ENCODE data around the gene JMJD7.

Gene JMJD7

GRCh38 chr15:41848631-41849030 lies 20.7 kb downstream of the JMJD7 start:
- no peak for DNase-seq

GRCh38 chr15:41849204-41849603 lies 21.3 kb downstream of the JMJD7 start:
- no peak for DNase-seq

- no peak for DNase-seq
Observed at GRCh38 chr15:41849861-41850260, 22.0 kb downstream of the JMJD7 start.

GRCh38 chr15:41850482-41851166 lies 22.7 kb downstream of the JMJD7 start:
- no peak for DNase-seq

GRCh38 chr15:41851167-41851523 lies 23.3 kb downstream of the JMJD7 start:
- no peak for DNase-seq

GRCh38 chr15:41851755-41852370 lies 24.0 kb downstream of the JMJD7 start:
- no peak for DNase-seq

GRCh38 chr15:41852736-41853590 lies 25.1 kb downstream of the JMJD7 start:
- no peak for DNase-seq

GRCh38 chr15:41853831-41854230 lies 25.9 kb downstream of the JMJD7 start:
- no peak for DNase-seq

GRCh38 chr15:41854443-41854842 lies 26.6 kb downstream of the JMJD7 start:
- no peak for DNase-seq

GRCh38 chr15:41855261-41855961 lies 27.5 kb downstream of the JMJD7 start:
- DNase-seq: no peak

- DNase-seq: no peak
Observed at GRCh38 chr15:41856262-41856661, 28.4 kb downstream of the JMJD7 start.

- no peak for DNase-seq
Observed at GRCh38 chr15:41856716-41857115, 28.8 kb downstream of the JMJD7 start.

- no peak for DNase-seq
Observed at GRCh38 chr15:41857316-41857715, 29.4 kb downstream of the JMJD7 start.

GRCh38 chr15:41858756-41859155 lies 30.9 kb downstream of the JMJD7 start:
- no peak for DNase-seq

GRCh38 chr15:41860049-41860828 lies 32.3 kb downstream of the JMJD7 start:
- no peak for DNase-seq

GRCh38 chr15:41861736-41862356 lies 34.0 kb downstream of the JMJD7 start:
- no peak for DNase-seq

- peak; percentile 49 for DNase-seq
Observed at GRCh38 chr15:41862515-41863116, 34.7 kb downstream of the JMJD7 start.

GRCh38 chr15:41865490-41866055 lies 37.7 kb downstream of the JMJD7 start:
- no peak for DNase-seq

- no peak for DNase-seq
Observed at GRCh38 chr15:41866263-41866703, 38.4 kb downstream of the JMJD7 start.

GRCh38 chr15:41866872-41867579 lies 39.1 kb downstream of the JMJD7 start:
- DNase-seq: no peak
